Motor neuron (in vitro differentiated cells): ENCODE data around the gene ISG20. TPM values are rescaled to one million over a fixed set of nuclear protein-coding genes. Genes with fewer than 3 reads are reported as not detected.

Source experiments
- ATAC-seq, 8 experiments: fragments of 200-7000 bp; cut with Tn5 transposase; replicated peaks in 6 of 8; 2 replicates each; pipeline ENCODE4 v1.8.0; 2021; ENCODE audit warnings: mild to moderate bottlenecking in 8 of 8, moderate library complexity in 8 of 8
- H3K27ac ChIP-seq, 2 donors: fragments of 250-450 bp; sonication (Bioruptor Pico); 2 replicates each; pipeline ENCODE4 v1.9.0; 2021; ENCODE audit warnings: antibody characterized with exemption in 2 of 2, mild to moderate bottlenecking in 2 of 2, moderate library complexity in 1 of 2
- H3K4me1 ChIP-seq, 2 donors: fragments of 250-450 bp; sonication (Bioruptor Pico); replicated peaks in 1 of 2; 2 replicates each; pipeline ENCODE4 v1.6.1; 2021; ENCODE audit warnings: antibody characterized with exemption in 2 of 2, mild to moderate bottlenecking in 2 of 2, moderate library complexity in 1 of 2
- H3K4me3 ChIP-seq, 5 donors: fragments of 250-450 bp; sonication (Bioruptor Pico); 2 replicates each; pipeline ENCODE4 v1.9.0; 2021; ENCODE audit warnings: antibody characterized with exemption in 5 of 5, mild to moderate bottlenecking in 5 of 5, moderate library complexity in 4 of 5
- WGBS, 10 experiments: fragments of 450-650 bp; shearing (Covaris generic); methylation state at CpG; one replicate each; pipeline ENCODE4 v1.0.0; 2022; 5-methylcytosine and 5-hydroxymethylcytosine counted together
- in situ Hi-C, 9 experiments: fragments of 400-800 bp; cut with MboI; loops; one replicate each; pipeline ENCODE4 v1.15.0; 2021; ENCODE audit warnings: low sequenced_read_pairs in 9 of 9, low pct_unique_long_range_greater_than_20kb in 2 of 9; ENCODE audit not compliant: unreplicated experiment in 9 of 9
- total RNA-seq, 8 experiments: library from RNA; unstranded; fragments of 300-600 nt; gene quantifications; 2 replicates each; pipeline versions ENCODE4 v1.2.3 to v1.2.4, GENCODE V29; 2022

The ISG20 gene
- total RNA-seq, 8 experiments from 2014 or later = 0.69 to 12.9 (median 2.5) TPM

- Histone ChIP-seq H3K4me1 (peaks cover 6 to 11% of the 10 kb centered on the region in 2 donors), H3K4me3 (no peak overlapping the region), H3K27ac (peak overlapping the region in 1 of 2 donors; percentile 28)
- no peak for ATAC-seq
- in situ Hi-C loops = loop anchor here in 1 of 9 experiments (10.0 kb wide), 1 partner anchor 172 kb away; no protein-coding TSS in a partner anchor
- 20 to 100% (median 71%) methylated on average over 1 to 3 of the region's 8 CpGs; no CpG with 5 or more reads in 5 of the 10 experiments for WGBS, 10 experiments
Measured at GRCh38 chr15:88652456-88653199, 13.8 kb downstream of the ISG20 start.

GRCh38 chr15:88653200-88654064 is 14.6 kb downstream of the ISG20 start:
- Histone ChIP-seq H3K27ac (peak overlapping the region in 1 of 2 donors; percentile 28), H3K4me3 (no peak overlapping the region), H3K4me1 (peaks cover 6 to 10% of the 10 kb centered on the region in 2 donors)
- in situ Hi-C loops = loop anchor here in 1 of 9 experiments (10.0 kb wide), 1 partner anchor 171 kb away; no protein-coding TSS in a partner anchor
- WGBS, 10 experiments = 87 to 100% (median 91%) methylated on average over 2 to 6 of the region's 13 CpGs; no CpG with 5 or more reads in 6 of the 10 experiments
- ATAC-seq = no peak

GRCh38 chr15:88654430-88655102 is 15.8 kb downstream of the ISG20 start:
- WGBS, 10 experiments = 74 to 98% (median 85%) methylated on average over 1 to 9 of the region's 18 CpGs; no CpG with 5 or more reads in 4 of the 10 experiments

GRCh38 chr15:88655103-88655553 is 16.3 kb downstream of the ISG20 start:
- Histone ChIP-seq H3K4me3 (no peak overlapping the region), H3K4me1 (peaks cover 0 to 6% of the 10 kb centered on the region in 2 donors), H3K27ac (no peak overlapping the region)
- ATAC-seq = no peak
- in situ Hi-C loops = loop anchor here in 1 of 9 experiments (10.0 kb wide), 1 partner anchor 170 kb away; no protein-coding TSS in a partner anchor
- 31 to 100% (median 82%) methylated on average over 1 to 10 of the region's 14 CpGs; no CpG with 5 or more reads in 4 of the 10 experiments for WGBS, 10 experiments

More at GRCh38 chr15:88654430-88655102, 15.8 kb downstream of the ISG20 start:
- no peak overlapping the region for H3K4me3 ChIP-seq
- no peak for ATAC-seq
- peaks cover 2 to 6% of the 10 kb centered on the region in 2 donors for H3K4me1 ChIP-seq
- in situ Hi-C loops = loop anchor here in 1 of 9 experiments (10.0 kb wide), 1 partner anchor 170 kb away; no protein-coding TSS in a partner anchor
- no peak overlapping the region for H3K27ac ChIP-seq

- WGBS, 10 experiments = 50 to 100% (median 79%) methylated on average over 1 to 5 of the region's 8 CpGs
- in situ Hi-C loops = loop anchor here in 1 of 9 experiments (10.0 kb wide), 1 partner anchor 169 kb away; no protein-coding TSS in a partner anchor
- peaks cover 0 to 6% of the 10 kb centered on the region in 2 donors for H3K4me1 ChIP-seq
- no peak overlapping the region for H3K4me3 ChIP-seq
- H3K27ac ChIP-seq = no peak overlapping the region
- ATAC-seq = no peak
Measured at GRCh38 chr15:88655800-88656488, 17.1 kb downstream of the ISG20 start.

- no peak for ATAC-seq
- 0 to 100% (median 80%) methylated on average over 1 to 6 of the region's 10 CpGs; no CpG with 5 or more reads in 3 of the 10 experiments for WGBS, 10 experiments
- in situ Hi-C loops = loop anchor here in 1 of 9 experiments (10.0 kb wide), 1 partner anchor 168 kb away; no protein-coding TSS in a partner anchor
- peaks cover 0 to 6% of the 10 kb centered on the region in 2 donors for H3K4me1 ChIP-seq
- H3K4me3 ChIP-seq = no peak overlapping the region
- H3K27ac ChIP-seq = no peak overlapping the region
Measured at GRCh38 chr15:88656760-88657221, 18.0 kb downstream of the ISG20 start.

GRCh38 chr15:88657326-88658069 is 18.7 kb downstream of the ISG20 start:
- in situ Hi-C loops = loop anchor here in 1 of 9 experiments (10.0 kb wide), 1 partner anchor 167 kb away; no protein-coding TSS in a partner anchor
- peak; percentile 68 to 85 (median 75) for ATAC-seq
- H3K27ac ChIP-seq = no peak overlapping the region

GRCh38 chr15:88658070-88658965 is 19.5 kb downstream of the ISG20 start:
- Histone ChIP-seq H3K27ac (no peak overlapping the region), H3K4me3 (no peak overlapping the region), H3K4me1 (no peaks in the 10 kb centered on the region)
- WGBS, 10 experiments = 0 to 100% (median 69%) methylated on average over 1 to 4 of the region's 13 CpGs; no CpG with 5 or more reads in 2 of the 10 experiments
- peak in 1 of 8 experiments; percentile 14 for ATAC-seq
- in situ Hi-C loops = loop anchor here in 1 of 9 experiments (10.0 kb wide), 1 partner anchor 166 kb away; no protein-coding TSS in a partner anchor

More at GRCh38 chr15:88657326-88658069, 18.7 kb downstream of the ISG20 start:
- Histone ChIP-seq H3K4me1 (peaks cover 0 to 6% of the 10 kb centered on the region in 2 donors), H3K4me3 (no peak overlapping the region)
- 0 to 40% (median 20%) methylated on average over 1 to 6 of the region's 13 CpGs; no CpG with 5 or more reads in 5 of the 10 experiments for WGBS, 10 experiments

GRCh38 chr15:88658972-88659931 is 20.4 kb downstream of the ISG20 start:
- no peak overlapping the region for H3K27ac ChIP-seq
- 45 to 100% (median 61%) methylated on average over 1 to 4 of the region's 18 CpGs; no CpG with 5 or more reads in 3 of the 10 experiments for WGBS, 10 experiments
- peak in 2 of 8 experiments; percentile 39 to 51 for ATAC-seq
- no peak overlapping the region for H3K4me3 ChIP-seq
- in situ Hi-C loops = loop anchor here in 1 of 9 experiments (10.0 kb wide), 1 partner anchor 166 kb away; no protein-coding TSS in a partner anchor
- H3K4me1 ChIP-seq = no peaks in the 10 kb centered on the region
